ENCODE measurements around the gene SLC25A40. TPM values are rescaled to one million over a fixed set of nuclear protein-coding genes. Genes with fewer than 3 reads are reported as not detected.

SLC25A40 gene
- total and polyA plus RNA-seq, 12 donors = 4.5 to 57.2 (median 24.2) TPM

- no peaks in the 10 kb centered on the region for H3K27me3 ChIP-seq
- H3K36me3 ChIP-seq (replicated peaks in 1 of 2) = no peaks in the 10 kb centered on the region
- WGBS, 4 donors = 70 to 85% (median 81%) methylated on average over 1 of the region's 1 CpG
- no peak overlapping the region for H3K27ac ChIP-seq
- intact Hi-C loops (cut with DNase I) = no loop called here
- H3K9me3 ChIP-seq (replicated peaks in 1 of 3) = no peaks in the 10 kb centered on the region
- TF ChIP-seq CTCF (IDR thresholded peaks at IDR 0.05) (no peak), POLR2A (IDR thresholded peaks at IDR 0.05) (no peak)
- no peak for DNase-seq
- no peaks in the 10 kb centered on the region for H3K4me1 ChIP-seq (replicated peaks in 1 of 2)
- H3K4me3 ChIP-seq = no peak overlapping the region
Measured at GRCh38 chr7:87816389-87816788, 59.8 kb downstream of the SLC25A40 start.

DNA sequence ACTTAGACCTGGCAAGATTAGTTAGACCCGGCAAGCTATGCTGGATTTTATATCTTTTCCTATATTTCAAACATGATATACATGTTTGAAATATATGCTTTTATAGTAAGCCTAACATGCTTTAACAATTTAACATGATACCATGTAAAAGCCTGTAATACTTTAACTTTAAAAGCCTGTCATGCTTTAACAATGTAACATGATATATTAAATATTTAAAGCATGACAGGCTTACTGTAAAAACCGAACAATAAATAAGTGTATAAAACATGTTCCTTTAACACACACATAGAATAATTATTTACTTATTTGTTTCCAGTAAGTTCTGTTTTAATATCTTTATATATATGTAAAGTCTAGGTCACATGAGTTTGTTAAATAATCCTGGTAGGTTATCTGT, 65.4 kb downstream of the SLC25A40 start:
- no peak for DNase-seq
- Histone ChIP-seq H3K27me3 (no peaks in the 10 kb centered on the region), H3K27ac (no peak overlapping the region), H3K36me3 (replicated peaks in 1 of 2) (no peaks in the 10 kb centered on the region), H3K9me3 (replicated peaks in 1 of 3) (no peaks in the 10 kb centered on the region), H3K4me3 (no peak overlapping the region), H3K4me1 (replicated peaks in 1 of 2) (no peaks in the 10 kb centered on the region)
- TF ChIP-seq CTCF (IDR thresholded peaks at IDR 0.05) (no peak), POLR2A (IDR thresholded peaks at IDR 0.05) (no peak)
- intact Hi-C loops (cut with DNase I) = no loop called here
- 93 to 96% (median 93%) methylated on average over 2 of the region's 2 CpGs for WGBS, 4 donors

DNA sequence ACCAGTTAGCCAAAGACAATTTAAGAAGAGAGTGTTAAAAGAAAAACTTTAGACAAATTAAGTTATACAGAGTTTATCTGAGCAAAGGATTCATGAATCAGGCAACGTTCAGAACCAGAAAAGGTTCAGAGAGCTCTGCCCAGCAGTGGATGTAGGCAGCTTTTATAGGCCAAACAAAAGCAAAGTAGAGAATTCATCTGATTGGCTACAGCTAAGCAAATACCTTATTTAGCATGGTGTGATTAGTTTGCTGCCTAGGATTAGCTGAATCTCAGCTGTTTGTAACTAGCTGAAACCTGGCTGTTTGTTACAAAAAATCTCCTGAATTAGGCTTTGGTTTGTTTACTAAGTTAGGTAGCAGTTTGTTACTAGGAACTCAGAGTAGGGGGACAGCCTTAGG, 66.0 kb downstream of the SLC25A40 start:
- 53 to 63% (median 58%) methylated on average over 1 of the region's 1 CpG for WGBS, 4 donors
- intact Hi-C loops (cut with DNase I) = no loop called here
- no peak overlapping the region for H3K27ac ChIP-seq
- TF ChIP-seq POLR2A (IDR thresholded peaks at IDR 0.05) (no peak), CTCF (IDR thresholded peaks at IDR 0.05) (no peak)
- H3K9me3 ChIP-seq (replicated peaks in 1 of 3) = no peaks in the 10 kb centered on the region
- H3K4me3 ChIP-seq = no peak overlapping the region
- no peaks in the 10 kb centered on the region for H3K27me3 ChIP-seq
- H3K4me1 ChIP-seq (replicated peaks in 1 of 2) = no peaks in the 10 kb centered on the region
- H3K36me3 ChIP-seq (replicated peaks in 1 of 2) = no peaks in the 10 kb centered on the region
- no peak for DNase-seq

GRCh38 chr7:87806150-87806549, 70.0 kb downstream of the SLC25A40 start:
- Histone ChIP-seq H3K27ac (no peak overlapping the region), H3K4me3 (no peak overlapping the region), H3K27me3 (no peaks in the 10 kb centered on the region), H3K4me1 (replicated peaks in 1 of 2) (no peaks in the 10 kb centered on the region), H3K9me3 (replicated peaks in 1 of 3) (no peaks in the 10 kb centered on the region), H3K36me3 (replicated peaks in 1 of 2) (no peaks in the 10 kb centered on the region)
- intact Hi-C loops (cut with DNase I) = no loop called here
- TF ChIP-seq POLR2A (IDR thresholded peaks at IDR 0.05) (no peak), CTCF (IDR thresholded peaks at IDR 0.05) (no peak)
- no peak for DNase-seq
